NCI-H345 treated with DMSO at 0.1 percent for 48 hours (cell line): ENCODE results near the gene MYBPH.

Source experiments
- DNase-seq: peaks from one replicate; lab custom pipeline; 2025; ENCODE audit not compliant: unreplicated experiment; lab: John Stamatoyannopoulos, UW

MYBPH gene

DNA sequence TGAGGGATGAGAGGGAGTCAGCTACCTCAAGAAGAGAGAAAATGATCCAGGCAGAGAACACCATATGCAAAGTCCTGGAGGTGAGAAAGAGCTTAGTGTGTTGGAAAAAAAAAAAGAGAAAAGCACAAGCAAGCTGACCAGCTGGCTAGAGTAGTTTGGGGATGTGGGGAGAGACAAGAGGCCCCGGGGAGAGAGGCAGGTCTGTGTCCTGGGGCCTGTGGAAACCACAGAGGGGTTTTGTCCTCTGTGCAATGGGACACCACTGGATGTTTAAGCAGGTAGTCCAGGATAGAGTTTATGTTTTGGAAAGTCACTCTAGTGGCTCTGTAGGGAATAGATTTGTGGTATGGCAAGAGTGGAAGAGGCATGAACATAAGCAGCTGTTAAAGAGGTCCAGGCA lies 25.3 kb upstream of the MYBPH start:
- DNase-seq = no peak

DNA sequence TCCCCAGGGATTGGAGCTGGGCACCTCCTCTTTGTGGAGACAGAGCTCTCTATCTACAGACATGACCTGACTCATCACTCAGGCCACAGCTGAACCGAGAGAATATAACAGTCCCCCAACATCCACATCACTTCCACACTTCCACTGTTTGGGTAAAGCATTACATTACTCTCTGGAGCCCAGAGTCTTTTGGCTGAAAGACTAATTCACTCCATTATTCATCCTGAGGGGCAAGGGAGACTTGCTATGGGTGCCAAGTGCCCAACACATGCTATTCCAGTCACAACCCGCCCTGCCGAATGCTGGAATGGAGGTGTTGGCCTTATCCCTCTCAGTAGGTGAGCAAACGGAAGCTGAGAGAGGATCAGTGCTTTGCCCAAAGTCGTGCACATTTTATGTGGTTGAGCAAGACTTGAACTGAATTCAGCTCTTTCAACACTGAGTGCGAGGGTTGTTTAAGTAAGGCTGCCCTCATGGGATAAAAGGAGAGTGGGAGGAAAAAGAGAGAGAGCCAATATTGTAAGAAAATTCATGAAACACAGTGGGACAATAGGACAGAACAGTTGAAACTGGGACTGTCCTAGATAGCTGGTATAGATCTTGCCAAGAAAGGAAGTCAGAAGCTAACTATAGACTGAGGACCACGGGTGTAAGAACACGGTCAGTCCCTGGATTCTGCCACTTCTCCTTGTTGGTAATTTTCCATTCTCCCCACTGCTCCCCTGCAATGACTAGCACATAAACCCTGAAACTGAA lies 24.4 kb upstream of the MYBPH start:
- DNase-seq = no peak

DNA sequence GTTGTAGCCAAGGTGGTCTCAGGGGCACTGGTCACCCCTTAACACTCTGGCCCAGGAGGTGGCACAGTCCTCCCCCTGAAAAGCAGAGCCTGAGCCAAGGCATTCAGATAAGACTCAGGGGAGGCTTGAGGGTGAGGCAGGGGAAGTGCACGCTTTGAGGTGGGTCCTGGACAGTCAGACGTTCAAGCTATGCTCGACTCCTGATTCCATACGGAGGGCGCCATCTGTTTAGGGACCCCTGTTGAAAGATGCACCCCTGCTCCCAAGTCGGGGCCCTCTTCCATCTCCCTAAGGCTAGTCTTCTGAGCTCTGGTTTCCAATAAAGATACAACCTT lies 23.8 kb upstream of the MYBPH start:
- no peak for DNase-seq

DNA sequence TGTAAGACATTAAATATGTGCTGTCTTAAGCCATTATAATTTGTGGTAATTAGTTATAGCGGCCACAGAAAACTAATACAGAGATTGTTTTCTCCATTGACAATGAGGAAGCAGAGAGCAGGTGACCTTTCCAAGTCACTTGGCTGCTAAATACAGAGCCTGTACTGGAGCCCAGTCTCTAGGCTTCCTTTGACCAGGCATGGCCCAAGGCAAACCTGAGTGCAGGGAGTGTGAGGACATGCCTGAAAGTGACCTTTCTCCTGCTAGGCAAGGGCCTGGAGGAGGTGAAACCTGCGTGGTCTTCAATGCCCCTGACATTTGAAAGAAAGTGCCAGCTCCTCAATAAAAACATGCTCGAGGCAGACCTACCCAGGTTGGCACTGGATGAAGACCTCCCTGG lies 23.4 kb upstream of the MYBPH start:
- no peak for DNase-seq

DNA sequence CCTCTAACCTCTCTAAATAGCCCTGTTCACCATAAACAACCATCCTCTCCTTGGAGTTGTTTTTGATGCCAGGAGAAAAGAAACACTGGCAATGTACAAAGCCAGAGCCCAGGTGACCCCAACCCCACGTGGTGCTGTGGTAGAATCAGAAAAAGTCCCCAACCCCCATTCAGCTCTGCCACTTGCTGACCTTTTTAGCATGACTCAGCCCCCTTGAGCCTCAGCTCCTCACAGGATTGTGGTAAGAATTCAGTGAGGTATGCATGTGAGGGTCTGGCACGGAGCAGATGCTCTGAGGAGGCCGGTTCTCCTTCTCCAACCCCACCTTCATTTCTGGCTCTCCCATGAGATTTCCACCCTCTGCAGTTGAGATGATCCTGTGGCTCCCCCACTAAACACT lies 22.0 kb upstream of the MYBPH start:
- DNase-seq = no peak

DNA sequence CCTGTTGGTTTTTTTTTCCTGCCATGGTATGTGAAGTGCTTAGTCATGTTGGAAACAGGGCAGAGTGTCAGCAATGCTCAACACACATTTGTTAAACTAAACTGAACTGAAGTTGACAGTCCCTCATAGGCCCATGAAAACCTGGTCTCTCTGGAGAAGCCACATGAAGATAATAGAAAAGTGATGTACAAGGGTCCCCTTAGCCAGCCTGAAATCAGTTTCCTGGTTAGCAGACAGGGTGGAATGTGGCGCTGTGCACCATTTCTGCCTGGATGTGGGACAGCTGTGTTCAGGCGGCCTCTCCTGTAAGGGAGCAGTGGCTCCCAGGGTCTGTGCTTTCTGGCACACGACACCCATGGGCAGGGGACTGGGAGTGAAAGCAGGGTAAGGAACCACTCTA lies 20.7 kb upstream of the MYBPH start:
- no peak for DNase-seq

DNA sequence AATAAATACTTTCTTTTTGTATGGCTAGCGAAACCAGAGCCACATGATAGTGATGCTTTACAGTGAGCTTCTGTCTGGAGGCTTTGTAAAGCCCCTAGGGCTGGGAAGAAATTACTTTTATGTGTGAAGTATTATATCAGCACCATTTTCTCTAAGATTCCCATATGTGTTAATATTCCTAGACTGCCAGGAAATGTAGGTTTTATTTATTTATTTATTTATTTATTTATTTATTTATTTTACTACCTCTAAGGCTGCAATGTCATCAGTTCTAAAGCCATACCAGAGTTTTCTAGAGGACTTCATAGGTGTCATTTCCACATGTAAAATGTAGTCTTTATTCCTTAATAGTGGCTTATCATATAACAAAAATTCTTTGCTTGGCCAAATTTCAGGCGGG lies 15.3 kb upstream of the MYBPH start:
- DNase-seq = no peak

DNA sequence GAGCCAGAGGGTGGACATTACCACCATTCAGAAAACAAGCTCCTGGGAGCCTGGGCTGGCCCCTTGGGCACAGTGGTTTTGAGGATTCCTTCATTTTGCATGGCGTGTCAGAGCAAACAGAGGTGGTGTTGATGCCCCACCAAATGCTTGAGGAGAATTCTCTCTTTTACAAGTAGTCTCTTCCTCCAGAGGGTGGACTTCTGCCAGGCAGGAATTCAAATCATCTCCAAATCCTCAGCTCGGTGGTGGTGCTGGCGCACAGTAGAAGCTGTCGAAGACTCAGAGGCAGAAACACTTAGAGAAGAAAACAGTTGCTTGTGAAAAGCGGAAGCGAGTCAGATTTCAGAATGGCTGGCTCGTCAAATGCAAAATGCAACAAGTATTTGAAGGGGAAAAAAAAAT lies 14.3 kb upstream of the MYBPH start:
- DNase-seq = no peak

DNA sequence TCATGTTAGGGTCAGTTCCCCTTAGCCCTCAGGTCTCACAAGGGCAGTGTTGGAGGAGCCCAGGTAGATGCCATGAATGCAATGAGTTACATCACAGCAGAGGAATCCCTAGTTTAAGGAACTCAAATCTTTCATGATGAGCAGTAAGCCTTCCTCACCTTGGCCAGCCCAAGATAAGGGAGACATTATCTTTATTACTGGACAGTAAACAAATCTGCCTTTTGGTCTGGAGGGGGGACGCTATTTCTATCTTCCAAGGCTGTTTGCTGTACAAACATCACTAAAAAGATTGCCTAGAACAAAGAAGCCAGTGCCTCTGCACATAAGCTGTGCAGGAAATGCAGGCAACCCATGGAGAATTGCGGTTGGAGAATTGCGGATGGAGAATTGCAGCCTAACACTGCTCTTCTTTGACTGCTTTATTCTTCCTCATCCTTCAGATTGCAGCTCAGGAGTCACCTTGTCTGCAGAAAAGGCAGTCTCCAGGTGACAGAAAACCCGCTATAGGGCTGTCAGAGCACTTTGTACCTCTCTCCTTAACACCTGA lies 13.1 kb upstream of the MYBPH start:
- DNase-seq = no peak

DNA sequence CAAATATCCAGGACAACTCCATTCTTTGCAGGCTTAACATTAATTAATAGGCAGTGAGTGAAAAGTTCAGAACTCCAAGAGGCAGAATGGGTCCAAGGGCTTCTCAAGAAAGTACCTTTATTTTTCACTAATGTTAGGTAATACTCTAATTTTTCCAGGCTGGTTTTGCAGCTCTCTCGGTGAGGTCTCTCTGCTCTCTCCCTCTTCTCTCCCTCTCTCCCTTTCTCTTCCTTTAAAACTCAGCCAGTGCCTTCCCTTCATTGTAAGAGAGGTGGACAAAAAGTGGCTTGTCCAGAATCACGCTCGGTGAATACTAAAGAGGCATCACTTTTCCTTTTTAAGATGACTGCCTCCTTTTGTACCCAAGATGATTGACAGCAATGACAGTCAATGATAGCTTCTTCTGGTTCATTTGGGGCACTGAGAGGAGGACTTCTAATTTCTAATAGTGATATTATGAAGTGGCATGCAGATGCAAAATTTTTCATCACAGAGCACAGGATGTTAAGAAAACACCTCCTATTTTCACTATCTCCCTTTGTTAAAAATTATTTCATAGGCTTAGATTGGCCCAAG lies 12.2 kb upstream of the MYBPH start:
- DNase-seq = no peak

DNA sequence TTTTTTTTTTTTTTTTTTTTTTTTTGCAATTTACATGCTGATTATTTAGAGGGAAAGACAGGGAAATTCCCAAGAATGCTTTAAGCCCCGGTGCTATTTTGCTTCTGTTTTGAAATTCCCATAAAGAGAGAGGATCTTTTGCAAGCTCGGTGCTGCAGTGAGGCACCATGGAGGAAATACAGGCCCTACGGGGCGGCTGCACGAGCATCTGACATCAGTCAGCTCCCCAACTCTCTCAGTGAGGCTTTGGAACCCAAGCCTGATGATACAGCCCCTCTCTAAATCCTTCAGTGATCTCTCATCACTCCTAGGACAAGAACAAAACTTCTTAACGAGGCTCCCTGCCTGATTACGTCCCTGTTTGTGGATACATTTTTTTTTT lies 11.7 kb upstream of the MYBPH start:
- no peak for DNase-seq

DNA sequence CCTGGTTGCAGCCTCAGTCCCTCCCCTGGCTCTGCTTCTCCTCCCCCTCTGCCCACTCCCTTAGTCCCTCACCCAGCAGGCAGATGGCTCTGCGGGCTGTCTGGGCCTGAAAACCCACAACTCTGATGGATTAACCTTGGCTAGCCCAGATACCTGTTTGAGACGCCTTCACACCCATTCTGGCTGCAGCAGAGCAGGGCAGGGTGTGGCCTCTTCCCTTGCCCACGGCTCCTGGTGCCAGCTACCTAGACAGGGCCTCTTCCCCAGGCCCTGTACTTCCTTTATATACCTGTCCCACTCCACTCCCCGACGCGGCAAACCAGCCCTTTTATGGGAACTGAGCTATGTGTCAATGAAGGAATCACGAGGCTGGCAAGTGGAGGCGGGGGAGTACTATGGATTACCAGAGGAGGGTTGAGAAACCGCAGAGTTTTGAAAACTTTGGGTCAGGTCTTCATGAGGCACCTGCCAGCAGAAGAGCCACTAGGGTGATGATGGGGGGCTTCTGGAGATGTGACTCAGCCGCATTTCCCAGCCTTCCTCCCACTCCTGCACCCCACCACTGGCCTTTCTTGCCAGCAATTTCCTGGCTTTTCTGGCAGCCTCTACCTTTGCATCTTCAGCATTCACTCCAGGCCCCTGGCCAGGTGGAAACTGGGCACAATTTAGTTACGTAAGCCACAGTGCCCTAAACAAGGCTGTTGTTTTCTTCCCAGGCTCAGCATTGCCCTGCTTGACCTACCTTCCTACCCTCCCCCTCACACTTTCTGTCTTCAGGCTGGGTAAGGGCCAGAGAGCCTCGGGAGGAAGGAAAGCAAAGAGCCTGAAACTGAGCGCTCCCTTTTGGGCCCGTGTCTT lies 11.0 kb upstream of the MYBPH start, which contains the start of gene CHI3L1:
CHI3L1 (minus strand) TSS at position 259 of the 858 bp plus-strand sequence; CDS start at position 178, 81 bp downstream.
- no peak for DNase-seq

DNA sequence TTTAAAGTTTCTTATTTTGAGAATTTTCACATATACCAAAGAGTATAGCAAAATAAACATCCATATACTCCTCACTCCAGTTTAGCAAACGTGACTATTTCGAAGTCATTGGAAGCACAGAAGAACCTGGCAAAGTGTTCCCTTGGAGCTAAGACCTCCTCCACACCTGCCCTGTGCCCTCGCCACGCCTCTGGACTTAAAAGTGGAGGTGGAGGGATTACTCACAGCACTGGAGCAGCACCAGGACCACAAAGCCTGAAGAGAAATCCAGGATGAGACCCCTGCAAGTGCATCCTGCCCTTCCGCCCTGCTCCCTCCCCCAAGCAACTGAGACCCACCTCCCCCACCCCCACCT lies 10.4 kb upstream of the MYBPH start:
- no peak for DNase-seq

DNA sequence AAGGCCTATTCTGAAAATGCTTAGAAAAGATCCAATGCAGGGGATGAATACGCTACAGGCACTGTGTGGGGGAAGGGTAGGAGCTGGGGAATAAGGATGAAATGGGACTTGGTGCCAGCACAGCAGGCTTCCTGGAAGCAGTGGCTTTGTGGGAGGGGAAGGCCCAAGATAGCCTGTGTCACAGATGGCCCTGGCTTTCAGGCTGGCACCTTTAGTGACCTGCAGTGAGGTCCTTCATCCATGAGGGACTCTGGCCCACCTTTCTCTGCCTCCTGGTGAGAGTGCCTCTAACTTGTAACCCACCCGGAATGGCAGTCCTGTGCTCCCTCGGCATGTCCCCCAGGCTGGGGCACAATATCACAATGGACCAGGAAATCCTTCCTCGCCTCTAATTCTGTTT lies 10.0 kb upstream of the MYBPH start:
- no peak for DNase-seq

DNA sequence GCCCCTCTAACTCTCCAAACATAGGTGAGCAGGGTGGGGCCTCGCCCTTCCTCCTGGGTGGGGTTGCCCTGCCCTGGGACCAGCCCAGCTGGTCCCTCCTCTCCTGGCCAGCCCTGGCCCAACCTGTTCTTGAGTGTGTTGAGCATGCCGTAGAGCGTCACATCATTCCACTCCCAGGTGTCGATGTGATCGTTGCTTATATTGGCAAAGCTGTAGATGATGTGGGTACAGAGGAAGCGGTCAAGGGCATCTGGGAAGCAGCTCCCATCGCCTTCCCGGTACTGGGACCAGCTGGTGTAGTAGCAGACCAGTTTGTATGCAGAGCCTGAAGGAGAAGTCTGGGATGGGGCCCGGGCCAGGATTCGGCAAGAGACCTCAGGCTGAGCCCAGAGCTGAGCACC lies 9.4 kb upstream of the MYBPH start:
- no peak for DNase-seq

DNA sequence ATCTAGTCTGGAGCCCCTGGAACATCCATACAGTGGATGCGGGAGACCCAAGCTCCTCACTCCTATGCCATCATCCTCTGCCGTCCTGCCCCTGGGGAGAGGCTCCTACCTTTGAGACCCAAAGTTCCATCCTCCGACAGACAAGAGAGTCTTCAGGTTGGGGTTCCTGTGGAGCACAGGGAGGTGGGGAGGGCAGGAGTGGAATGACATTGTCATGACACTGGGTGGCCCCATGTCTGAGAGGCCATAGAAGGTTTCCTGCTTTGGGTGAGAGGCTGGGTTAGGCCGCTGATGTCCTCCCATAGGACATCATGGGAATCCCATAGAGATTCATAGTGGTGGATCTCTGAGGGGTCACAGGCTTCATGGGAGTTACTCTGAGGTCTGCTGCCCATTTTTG lies 8.8 kb upstream of the MYBPH start:
- DNase-seq = no peak

DNA sequence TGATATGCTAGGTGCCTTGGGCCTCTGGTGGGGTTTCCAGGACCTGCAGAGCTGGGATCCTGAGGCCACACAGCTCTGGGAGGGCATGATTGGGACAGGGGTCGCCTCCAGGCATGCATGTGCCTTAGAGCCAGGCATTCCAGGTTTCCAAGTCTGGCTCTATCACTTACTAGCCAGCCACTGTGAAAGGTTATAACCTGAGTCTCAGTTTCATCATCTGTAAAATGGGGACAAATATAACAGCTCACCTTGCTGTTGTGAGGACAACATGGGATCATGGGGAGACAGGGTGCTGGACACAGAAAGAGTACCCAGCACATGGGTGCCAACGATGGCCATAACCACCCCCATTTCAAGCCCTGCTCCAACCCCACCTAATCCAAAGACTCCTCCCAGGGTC lies 8.2 kb upstream of the MYBPH start:
- no peak for DNase-seq

DNA sequence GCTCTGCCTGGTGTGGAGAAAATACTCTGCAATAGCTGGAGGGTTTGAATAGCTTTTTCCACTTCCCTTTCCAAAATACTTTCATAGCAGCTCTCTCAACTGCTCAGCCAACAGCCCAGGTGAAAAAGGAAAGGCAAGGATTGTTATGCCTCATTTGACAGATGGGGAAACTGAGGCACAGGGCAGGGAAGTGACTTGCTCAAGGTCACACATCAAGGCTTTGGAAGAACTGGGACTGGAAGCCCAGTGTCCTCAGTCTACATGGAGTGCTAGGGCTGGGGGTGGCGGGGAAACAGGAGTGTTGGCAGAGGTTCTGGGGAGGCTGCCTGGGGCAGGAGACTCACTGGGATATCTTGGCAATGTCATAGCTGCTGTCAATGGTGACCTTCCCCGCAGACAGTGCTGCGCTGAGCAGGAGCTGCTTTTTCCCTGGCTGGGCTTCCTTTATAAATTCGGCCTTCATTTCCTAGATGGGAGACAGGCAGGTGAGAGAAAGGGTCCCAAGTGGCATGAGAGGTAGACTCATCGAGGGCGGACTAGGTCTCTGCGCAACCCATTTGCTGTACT lies 6.8 kb upstream of the MYBPH start:
- DNase-seq = no peak

DNA sequence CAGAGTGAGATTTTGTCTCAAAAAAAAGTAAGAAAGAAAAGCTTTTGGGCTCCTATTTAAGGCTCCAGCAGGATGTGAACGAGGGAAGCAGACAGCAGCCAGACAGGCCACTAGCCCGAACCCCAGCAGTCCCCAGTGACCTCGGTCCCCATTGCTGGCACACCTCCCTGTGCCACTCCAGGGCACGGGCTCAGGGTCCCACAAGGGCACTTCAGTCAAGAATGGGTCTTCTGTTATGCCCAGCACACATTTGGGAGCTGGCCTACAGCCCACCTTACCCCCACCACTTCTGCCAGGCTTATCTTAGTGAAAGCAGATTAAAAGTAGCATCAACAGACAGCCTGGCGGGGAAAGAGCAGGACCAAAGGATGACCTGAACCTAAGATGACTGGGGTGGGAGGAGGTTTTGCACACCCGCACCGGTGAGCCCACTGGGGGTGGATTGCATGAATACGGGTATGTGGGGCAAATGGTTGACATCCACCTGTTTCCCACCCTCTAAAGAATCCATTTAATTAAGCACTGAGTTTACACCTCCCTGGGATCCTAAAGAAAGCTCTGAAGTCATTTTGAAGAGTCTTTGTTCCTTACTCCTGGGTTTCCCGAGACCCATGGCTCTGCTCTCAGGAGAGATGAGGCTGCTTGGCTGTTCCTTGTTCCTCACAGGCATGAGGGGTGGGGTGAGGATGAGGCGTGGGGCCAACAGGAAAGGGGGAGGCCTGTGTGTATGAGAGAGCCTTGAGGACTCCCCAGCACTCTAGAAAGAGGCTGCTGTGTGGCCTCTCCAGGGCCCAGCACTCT lies 6.2 kb upstream of the MYBPH start:
- DNase-seq = no peak

DNA sequence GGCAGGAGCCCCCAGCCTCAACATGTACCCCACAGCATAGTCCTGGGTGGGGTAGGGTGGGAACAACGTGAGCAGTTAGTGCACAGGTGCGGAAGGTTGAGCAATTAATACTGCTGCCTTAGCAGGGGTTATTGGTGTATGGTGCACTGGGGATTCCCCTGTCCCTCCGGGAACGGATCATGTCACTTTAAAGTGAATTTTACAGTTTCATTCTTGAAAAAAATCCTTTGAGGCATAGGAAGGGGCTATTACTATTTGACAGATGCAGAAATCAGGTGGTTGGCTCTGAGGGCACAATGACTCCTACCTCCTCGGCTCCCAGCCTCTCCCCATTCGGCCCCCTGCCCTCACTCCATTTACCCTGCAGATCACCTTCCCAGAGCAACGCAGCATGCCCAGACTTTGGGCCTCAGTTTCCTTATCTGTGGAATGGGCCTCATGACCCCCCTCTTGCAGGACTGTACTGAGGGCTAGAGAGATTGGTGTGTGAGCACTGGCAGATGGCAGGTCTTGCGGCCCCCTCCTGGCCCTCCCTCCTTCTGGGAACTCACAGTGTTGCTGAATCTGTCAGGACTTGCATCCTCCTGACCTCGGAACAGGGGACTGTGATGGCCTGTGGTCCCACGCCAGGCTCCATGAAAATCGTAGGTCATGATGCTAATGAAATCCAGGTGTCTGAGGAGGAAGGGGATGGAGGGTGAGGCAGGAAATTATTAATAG lies 5.1 kb upstream of the MYBPH start:
- no peak for DNase-seq
